Right atrium auricular region (tissue), 2 donors: ENCODE measurements around the gene PELI1. TPM values are rescaled to one million over a fixed set of nuclear protein-coding genes. Genes with fewer than 3 reads are reported as not detected.

Source experiments
- DNase-seq: peaks from one replicate; pipeline ENCODE4 v3.0.0-alpha.2; 2019; ENCODE audit warnings: low spot score
- H3K27ac ChIP-seq, 2 donors: fragments of 200-600 bp; sonication (generic); 1 replicate in 1 of 2; 2 replicates in 1 of 2; pipeline ENCODE4 v1.5.1; 2016 to 2019
- H3K27me3 ChIP-seq, 2 donors: fragments of 200-600 bp; sonication (generic); one replicate each; pipeline versions ENCODE4 v1.5.1 to v1.6.0; 2017 to 2019
- H3K36me3 ChIP-seq: fragments of 200-600 bp; sonication (generic); one replicate; pipeline ENCODE4 v1.5.1; 2016
- H3K4me1 ChIP-seq, 2 donors: fragments of 200-600 bp; sonication (generic); one replicate each; pipeline versions ENCODE4 v1.5.1 to v1.6.0; 2017 to 2019
- H3K4me3 ChIP-seq, 2 donors: fragments of 200-600 bp; sonication (generic); 1 replicate in 1 of 2; 2 replicates in 1 of 2; pipeline ENCODE4 v1.5.1; 2017 to 2019; ENCODE audit warnings: mild to moderate bottlenecking in 1 of 2, moderate library complexity in 1 of 2
- H3K9me3 ChIP-seq, 2 donors: fragments of 200-600 bp; sonication (generic); one replicate each; pipeline ENCODE4 v1.5.1; 2019
- CTCF ChIP-seq, 2 donors: fragments of 200-600 bp; sonication (generic); IDR thresholded peaks; one replicate each; pipeline ENCODE4 v1.5.1; 2019; ENCODE audit warnings: antibody characterized with exemption in 2 of 2
- total RNA-seq, 2 donors: library from RNA; depleted of rRNA; stranded (reverse); fragments of >200 nt; gene quantifications; one replicate each; pipeline ENCODE4 v1.1.0, GENCODE V29; 2016

The PELI1 gene
- total RNA-seq, 2 donors from 2014 or later, result 10.3 to 10.9 TPM

GRCh38 chr2:64173156-64174135 is 29.2 kb upstream of the PELI1 start:
- no peak overlapping the region for H3K4me3 ChIP-seq
- TF ChIP-seq CTCF (IDR thresholded peaks at IDR 0.05), result no peak
- no peak for DNase-seq

GRCh38 chr2:64168756-64169155 is 24.5 kb upstream of the PELI1 start:
- H3K27ac ChIP-seq, result no peak overlapping the region
- no peaks in the 10 kb centered on the region for H3K36me3 ChIP-seq
- H3K9me3 ChIP-seq, result no peaks in the 10 kb centered on the region
- no peak for TF ChIP-seq CTCF (IDR thresholded peaks at IDR 0.05)
- no peaks in the 10 kb centered on the region for H3K27me3 ChIP-seq
- H3K4me3 ChIP-seq, result no peak overlapping the region
- no peaks in the 10 kb centered on the region for H3K4me1 ChIP-seq
- DNase-seq, result no peak

More at GRCh38 chr2:64173156-64174135, 29.2 kb upstream of the PELI1 start:
- Histone ChIP-seq H3K27ac (no peak overlapping the region), H3K27me3 (no peaks in the 10 kb centered on the region), H3K36me3 (no peaks in the 10 kb centered on the region), H3K9me3 (no peaks in the 10 kb centered on the region), H3K4me1 (no peaks in the 10 kb centered on the region)

- Histone ChIP-seq H3K9me3 (no peaks in the 10 kb centered on the region), H3K4me1 (no peaks in the 10 kb centered on the region), H3K27ac (no peak overlapping the region), H3K36me3 (no peaks in the 10 kb centered on the region), H3K27me3 (no peaks in the 10 kb centered on the region), H3K4me3 (no peak overlapping the region)
- TF ChIP-seq CTCF (IDR thresholded peaks at IDR 0.05), result no peak
- no peak for DNase-seq
Measured at GRCh38 chr2:64168201-64168600, 24.0 kb upstream of the PELI1 start.

- H3K27ac ChIP-seq, result no peak overlapping the region
- no peaks in the 10 kb centered on the region for H3K9me3 ChIP-seq
- H3K4me3 ChIP-seq, result no peak overlapping the region
- H3K4me1 ChIP-seq, result no peaks in the 10 kb centered on the region
- no peak for TF ChIP-seq CTCF (IDR thresholded peaks at IDR 0.05)
- no peaks in the 10 kb centered on the region for H3K36me3 ChIP-seq
- no peaks in the 10 kb centered on the region for H3K27me3 ChIP-seq
- DNase-seq, result no peak
Measured at GRCh38 chr2:64166637-64167420, 22.6 kb upstream of the PELI1 start.

GRCh38 chr2:64166212-64166611 is 22.0 kb upstream of the PELI1 start:
- TF ChIP-seq CTCF (IDR thresholded peaks at IDR 0.05), result no peak
- Histone ChIP-seq H3K4me1 (no peaks in the 10 kb centered on the region), H3K27me3 (no peaks in the 10 kb centered on the region), H3K27ac (no peak overlapping the region), H3K4me3 (no peak overlapping the region), H3K36me3 (no peaks in the 10 kb centered on the region), H3K9me3 (no peaks in the 10 kb centered on the region)
- DNase-seq, result no peak
